Right kidney (tissue), 1 donor: ENCODE results near the gene PRKCA.

Experiments used
- DNase-seq: peaks from one replicate; pipeline ENCODE4 v3.0.0-alpha.2; 2016

Gene PRKCA

GRCh38 chr17:66655461-66655860 lies 353.0 kb downstream of the PRKCA start:
- DNase-seq: no peak

GRCh38 chr17:66655861-66656260 lies 353.4 kb downstream of the PRKCA start:
- no peak for DNase-seq

GRCh38 chr17:66661411-66662256 lies 359.2 kb downstream of the PRKCA start:
- no peak for DNase-seq

GRCh38 chr17:66662496-66662895 lies 360.1 kb downstream of the PRKCA start:
- no peak for DNase-seq

GRCh38 chr17:66663041-66663606 lies 360.7 kb downstream of the PRKCA start:
- DNase-seq: no peak

- no peak for DNase-seq
Measured at GRCh38 chr17:66664336-66664735, 361.9 kb downstream of the PRKCA start.

- DNase-seq: no peak
Measured at GRCh38 chr17:66665194-66665593, 362.8 kb downstream of the PRKCA start.

- DNase-seq: no peak
Measured at GRCh38 chr17:66667090-66667489, 364.7 kb downstream of the PRKCA start.

- DNase-seq: no peak
Measured at GRCh38 chr17:66667491-66668030, 365.1 kb downstream of the PRKCA start.

- DNase-seq: no peak
Measured at GRCh38 chr17:66670206-66670605, 367.8 kb downstream of the PRKCA start.

- DNase-seq: no peak
Measured at GRCh38 chr17:66671156-66671555, 368.7 kb downstream of the PRKCA start.

- no peak for DNase-seq
Measured at GRCh38 chr17:66673668-66674276, 371.4 kb downstream of the PRKCA start.

GRCh38 chr17:66675273-66675990 lies 373.0 kb downstream of the PRKCA start:
- DNase-seq: no peak

- no peak for DNase-seq
Measured at GRCh38 chr17:66675991-66676371, 373.6 kb downstream of the PRKCA start.

- no peak for DNase-seq
Measured at GRCh38 chr17:66676421-66676820, 374.0 kb downstream of the PRKCA start.

GRCh38 chr17:66677201-66677981 lies 375.0 kb downstream of the PRKCA start:
- no peak for DNase-seq

GRCh38 chr17:66678061-66678460 lies 375.6 kb downstream of the PRKCA start:
- no peak for DNase-seq

GRCh38 chr17:66678827-66679226 lies 376.4 kb downstream of the PRKCA start:
- DNase-seq: no peak

- no peak for DNase-seq
Measured at GRCh38 chr17:66679631-66680517, 377.5 kb downstream of the PRKCA start.

- DNase-seq: no peak
Measured at GRCh38 chr17:66682283-66682682, 379.9 kb downstream of the PRKCA start.

- DNase-seq: no peak
Measured at GRCh38 chr17:66684261-66684660, 381.8 kb downstream of the PRKCA start.
